IMR-90 (cell line): ENCODE data around the gene EVL. TPM values are rescaled to one million over a fixed set of nuclear protein-coding genes. Genes with fewer than 3 reads are reported as not detected.

ENCODE experiments used
- ATAC-seq: fragments of 200-7000 bp; cut with Tn5 transposase; 2 replicates; pipeline ENCODE4 v1.9.1; 2020; ENCODE audit warnings: low read depth, mild to moderate bottlenecking, moderate library complexity
- BruUV-seq: library from RNA; stranded (reverse); fragments of 400-500 nt; replicated peaks from 2 replicates; lab custom pipeline; 2021; lab: Mats Ljungman, UMichigan
- CTCF ChIA-PET: fragments of 300-600 bp; formaldehyde crosslinking; extraction: SDS; loops from one replicate; lab custom pipeline; 2021; ENCODE audit warnings: antibody characterized with exemption; lab: Yijun Ruan, JAX
- POLR2A ChIA-PET: fragments of 300-600 bp; sonication (Branson Sonifier 250); formaldehyde crosslinking; loops from one replicate; lab custom pipeline; 2022; ENCODE audit warnings: antibody characterized with exemption; ENCODE audit not compliant: unreplicated experiment; lab: Charles Lee
- DNase-seq: peaks from one replicate; pipeline ENCODE4 v3.0.0; 2013
- H2AFZ ChIP-seq: replicated peaks from 2 replicates; pipeline ENCODE3; 2013; ENCODE audit warnings: low read length, mild to moderate bottlenecking; ENCODE audit not compliant: poor library complexity
- H2AK5ac ChIP-seq: 2 replicates; pipeline ENCODE4 v1.6.1; 2013; ENCODE audit warnings: low read depth, low read length, inconsistent platforms
- H2AK9ac ChIP-seq: replicated peaks from 2 replicates; pipeline ENCODE3; 2013; ENCODE audit warnings: mild to moderate bottlenecking, low read depth, low read length, moderate library complexity; ENCODE audit not compliant: poor library complexity
- H2BK120ac ChIP-seq: 2 replicates; pipeline ENCODE4 v1.6.1; 2013; ENCODE audit warnings: low read depth, low read length, inconsistent platforms
- H2BK15ac ChIP-seq: 3 replicates; pipeline ENCODE4 v1.6.1; 2013; ENCODE audit warnings: low read depth, low read length, inconsistent platforms
- H2BK20ac ChIP-seq: 2 replicates; pipeline ENCODE4 v1.6.1; 2013; ENCODE audit warnings: low read depth, mild to moderate bottlenecking, inconsistent platforms, low read length, moderate library complexity
- H2BK5ac ChIP-seq: 2 replicates; pipeline ENCODE4 v1.6.1; 2013; ENCODE audit warnings: mild to moderate bottlenecking, low read depth, low read length, inconsistent platforms; ENCODE audit not compliant: poor library complexity, severe bottlenecking
- H3K14ac ChIP-seq: replicated peaks from 2 replicates; pipeline ENCODE4 v1.6.1; 2013; ENCODE audit warnings: low read depth, low read length, inconsistent platforms
- H3K18ac ChIP-seq: 2 replicates; pipeline ENCODE4 v1.6.1; 2013; ENCODE audit warnings: low read depth, low read length, control low read depth
- H3K23ac ChIP-seq: 2 replicates; pipeline ENCODE4 v1.6.1; 2013; ENCODE audit warnings: low read depth, low read length, inconsistent platforms
- H3K27ac ChIP-seq: 2 replicates; pipeline ENCODE4 v1.5.1; 2013; ENCODE audit warnings: mild to moderate bottlenecking, control low read depth, low read length; ENCODE audit not compliant: insufficient read depth
- H3K27me3 ChIP-seq: 2 replicates; pipeline ENCODE4 v1.6.1; 2013; ENCODE audit warnings: low read length; ENCODE audit not compliant: control insufficient read depth, insufficient read depth
- H3K36me3 ChIP-seq: 2 replicates; pipeline ENCODE4 v1.6.1; 2013; ENCODE audit warnings: low read length, mixed read lengths; ENCODE audit not compliant: control insufficient read depth, insufficient read depth
- H3K4ac ChIP-seq: 2 replicates; pipeline ENCODE4 v1.6.1; 2013; ENCODE audit warnings: low read depth, low read length, inconsistent platforms
- H3K4me1 ChIP-seq: 2 replicates; pipeline ENCODE4 v1.6.1; 2013; ENCODE audit warnings: low read length, mixed read lengths; ENCODE audit not compliant: control insufficient read depth, insufficient read depth
- H3K4me2 ChIP-seq: 2 replicates; pipeline ENCODE4 v1.6.1; 2013; ENCODE audit warnings: low read depth, mild to moderate bottlenecking, control low read depth, low read length, moderate library complexity
- H3K4me3 ChIP-seq: 2 replicates; pipeline ENCODE4 v1.5.1; 2013; ENCODE audit warnings: low read depth, mild to moderate bottlenecking, control low read depth, low read length, moderate library complexity; ENCODE audit not compliant: insufficient read depth
- H3K56ac ChIP-seq: 2 replicates; pipeline ENCODE4 v1.6.1; 2013; ENCODE audit warnings: low read length, inconsistent platforms; ENCODE audit not compliant: insufficient read depth; ENCODE audit errors: extremely low read depth
- H3K79me1 ChIP-seq, 2 experiments: 2 replicates each; pipeline ENCODE4 v1.6.1; 2013; ENCODE audit warnings: low read length in 2 of 2, inconsistent platforms in 1 of 2, low read depth in 1 of 2
- H3K9ac ChIP-seq: 2 replicates; pipeline ENCODE4 v1.6.1; 2013; ENCODE audit warnings: low read depth, low read length, control low read depth
- H3K9me1 ChIP-seq: 2 replicates; pipeline ENCODE4 v1.6.1; 2013; ENCODE audit warnings: low read length, inconsistent platforms; ENCODE audit not compliant: insufficient read depth
- H3K9me3 ChIP-seq: 2 replicates; pipeline ENCODE4 v1.6.1; 2013; ENCODE audit warnings: low read length; ENCODE audit not compliant: control insufficient read depth, insufficient read depth
- H4K20me1 ChIP-seq: 2 replicates; pipeline ENCODE4 v1.6.1; 2013; ENCODE audit warnings: low read length, inconsistent platforms; ENCODE audit not compliant: insufficient read depth
- H4K5ac ChIP-seq: 2 replicates; pipeline ENCODE4 v1.6.1; 2013; ENCODE audit warnings: mild to moderate bottlenecking, low read depth, low read length, control low read depth
- H4K8ac ChIP-seq, 2 experiments: 2 replicates each; pipeline ENCODE4 v1.6.1; 2013; ENCODE audit warnings: low read depth in 2 of 2, low read length in 2 of 2, control low read depth in 1 of 2, inconsistent platforms in 1 of 2
- H4K91ac ChIP-seq: 2 replicates; pipeline ENCODE4 v1.6.1; 2013; ENCODE audit warnings: low read depth, low read length, inconsistent platforms; ENCODE audit not compliant: insufficient read depth
- BHLHE40 ChIP-seq: fragments of 150-350 bp; IDR thresholded peaks from 2 replicates; pipeline ENCODE4 v1.6.1; 2016; ENCODE audit warnings: mild to moderate bottlenecking, low read depth, low read length
- CEBPB ChIP-seq: IDR thresholded peaks from 2 replicates; pipeline ENCODE4 v1.6.1; 2012; ENCODE audit warnings: low read depth, low read length, improper control_type of control experiment
- CHD1 ChIP-seq: IDR thresholded peaks from 2 replicates; pipeline ENCODE4 v1.6.1; 2012; ENCODE audit warnings: low read depth, low read length, improper control_type of control experiment
- FOS ChIP-seq: fragments of 150-350 bp; IDR thresholded peaks from 2 replicates; pipeline ENCODE4 v1.6.1; 2016; ENCODE audit warnings: low read depth, low read length
- MAFK ChIP-seq: IDR thresholded peaks from 2 replicates; pipeline ENCODE4 v1.6.1; 2012; ENCODE audit warnings: low read depth, low read length, improper control_type of control experiment
- MAZ ChIP-seq: IDR thresholded peaks from 2 replicates; pipeline ENCODE4 v1.6.1; 2012; ENCODE audit warnings: low read depth, mild to moderate bottlenecking, low read length, improper control_type of control experiment, moderate library complexity, borderline replicate concordance
- MXI1 ChIP-seq: IDR thresholded peaks from 2 replicates; pipeline ENCODE4 v1.6.1; 2012; ENCODE audit warnings: low read depth, mild to moderate bottlenecking, low read length, moderate library complexity, borderline replicate concordance
- NFE2L2 ChIP-seq: fragments of 150-350 bp; IDR thresholded peaks from 2 replicates; pipeline ENCODE4 v1.6.1; 2016; ENCODE audit warnings: low read depth, mild to moderate bottlenecking, low read length
- POLR2A ChIP-seq: IDR thresholded peaks from 2 replicates; pipeline ENCODE4 v1.6.1; 2012; ENCODE audit warnings: mild to moderate bottlenecking, low read depth, low read length
- RAD21 ChIP-seq: IDR thresholded peaks from 2 replicates; pipeline ENCODE4 v1.6.1; 2012; ENCODE audit warnings: low read length, improper control_type of control experiment
- RCOR1 ChIP-seq: IDR thresholded peaks from 2 replicates; pipeline ENCODE4 v1.6.1; 2012; ENCODE audit warnings: mild to moderate bottlenecking, low read length, improper control_type of control experiment; ENCODE audit not compliant: insufficient replicate concordance
- RFX5 ChIP-seq: IDR thresholded peaks from 2 replicates; pipeline ENCODE4 v1.8.0; 2012; ENCODE audit warnings: low read depth, mild to moderate bottlenecking, low read length, moderate library complexity
- WGBS, 2 experiments: methylation state at CpG; one replicate each; pipeline versions ENCODE4 v1.1.5 to v1.1.7; 2013; ENCODE audit warnings: missing lambda C conversion rate in 2 of 2; ENCODE audit not compliant: insufficient read length in 1 of 2; ENCODE audit errors: extremely low coverage in 2 of 2; 5-methylcytosine and 5-hydroxymethylcytosine counted together
- dilution Hi-C: fragments of 300-500 bp; cut with HindIII; formaldehyde crosslinking; loops from one replicate; pipeline ENCODE4 v1.14.3; 2018; ENCODE audit warnings: low sequenced_read_pairs; ENCODE audit not compliant: unreplicated experiment
- in situ Hi-C: fragments of 300-500 bp; cut with MboI; formaldehyde crosslinking; loops from 3 replicates; pipeline ENCODE4 v1.14.3; 2019; ENCODE audit warnings: low sequenced_read_pairs, inconsistent platforms, mixed read lengths
- intact Hi-C: fragments of 100-400 bp; cut with micrococcal nuclease; formaldehyde crosslinking; loops from 2 replicates; pipeline ENCODE4 v1.10.0; 2022
- polyA plus RNA-seq, 3 experiments: library from polyadenylated mRNA; depleted of rRNA; stranded (reverse); fragments of >200 nt; gene quantifications; 2 replicates each; pipeline ENCODE4 v1.2.3, GENCODE V29; 2012; ENCODE audit warnings: low replicate concordance in 1 of 3
- total RNA-seq: library from RNA; depleted of rRNA; stranded (reverse); fragments of >200 nt; gene quantifications from 2 replicates; pipeline ENCODE4 v1.2.3, GENCODE V29; 2012
- TF ChIP-seq, protein P1 (sequence below): conservative IDR thresholded peaks from 2 replicates; pipeline ENCODE4 v1.5.1; 2012; ENCODE audit warnings: mild to moderate bottlenecking, low read depth, low read length, improper control_type of control experiment
- TF ChIP-seq, protein P2 (sequence below): fragments of 150-350 bp; IDR thresholded peaks from 2 replicates; pipeline ENCODE4 v1.6.1; 2016; ENCODE audit warnings: low read depth, mild to moderate bottlenecking, low read length, moderate library complexity, borderline replicate concordance
- TF ChIP-seq, protein P3 (sequence below): fragments of 150-350 bp; IDR thresholded peaks from 2 replicates; pipeline ENCODE4 v1.6.1; 2017; ENCODE audit warnings: mild to moderate bottlenecking, antibody characterized with exemption, low read length, low read depth

EVL gene
- total and polyA plus RNA-seq, 2 of the 4 experiments (the other 2 are of a cell fraction), result 7.2 to 36.5 TPM

DNA sequence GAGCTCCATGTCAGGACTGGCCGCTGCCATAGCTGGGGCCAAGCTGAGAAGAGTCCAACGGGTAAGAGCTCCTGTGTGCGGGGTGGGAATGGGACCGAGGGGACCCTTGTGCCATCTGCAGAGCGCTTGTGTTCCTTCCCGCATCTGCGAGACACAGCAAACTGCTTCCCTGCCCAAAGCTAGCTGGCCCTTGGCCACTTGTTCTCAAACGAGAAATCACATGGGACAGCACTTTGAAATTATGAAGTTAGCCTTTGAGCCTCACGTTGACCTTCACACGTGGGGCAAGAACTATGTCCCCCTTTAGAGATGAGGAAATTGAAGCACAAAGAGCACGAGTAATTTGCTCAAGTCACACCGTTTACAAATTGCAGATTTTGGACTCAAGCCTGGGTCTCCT lies 63.5 kb downstream of the EVL start:
- H3K27me3 ChIP-seq, result no peaks in the 10 kb centered on the region
- DNase-seq (no peak), ATAC-seq (no peak)
- H3K4me1 ChIP-seq, result 0 out of 2 replicates have a peak, but pooled peaks cover 3% of the 10 kb centered on the region
- H3K23ac ChIP-seq, result no peak overlapping the region
- CTCF ChIA-PET, result no interaction called here
- TF ChIP-seq, protein P1, sequence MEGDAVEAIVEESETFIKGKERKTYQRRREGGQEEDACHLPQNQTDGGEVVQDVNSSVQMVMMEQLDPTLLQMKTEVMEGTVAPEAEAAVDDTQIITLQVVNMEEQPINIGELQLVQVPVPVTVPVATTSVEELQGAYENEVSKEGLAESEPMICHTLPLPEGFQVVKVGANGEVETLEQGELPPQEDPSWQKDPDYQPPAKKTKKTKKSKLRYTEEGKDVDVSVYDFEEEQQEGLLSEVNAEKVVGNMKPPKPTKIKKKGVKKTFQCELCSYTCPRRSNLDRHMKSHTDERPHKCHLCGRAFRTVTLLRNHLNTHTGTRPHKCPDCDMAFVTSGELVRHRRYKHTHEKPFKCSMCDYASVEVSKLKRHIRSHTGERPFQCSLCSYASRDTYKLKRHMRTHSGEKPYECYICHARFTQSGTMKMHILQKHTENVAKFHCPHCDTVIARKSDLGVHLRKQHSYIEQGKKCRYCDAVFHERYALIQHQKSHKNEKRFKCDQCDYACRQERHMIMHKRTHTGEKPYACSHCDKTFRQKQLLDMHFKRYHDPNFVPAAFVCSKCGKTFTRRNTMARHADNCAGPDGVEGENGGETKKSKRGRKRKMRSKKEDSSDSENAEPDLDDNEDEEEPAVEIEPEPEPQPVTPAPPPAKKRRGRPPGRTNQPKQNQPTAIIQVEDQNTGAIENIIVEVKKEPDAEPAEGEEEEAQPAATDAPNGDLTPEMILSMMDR, result no peak
- TF ChIP-seq NFE2L2 (no peak), BHLHE40 (no peak), RAD21 (no peak), RFX5 (no peak), CEBPB (no peak), MXI1 (no peak), CHD1 (no peak), MAZ (no peak), POLR2A (no peak), RCOR1 (no peak), MAFK (no peak), FOS (no peak)
- TF ChIP-seq, protein P2, sequence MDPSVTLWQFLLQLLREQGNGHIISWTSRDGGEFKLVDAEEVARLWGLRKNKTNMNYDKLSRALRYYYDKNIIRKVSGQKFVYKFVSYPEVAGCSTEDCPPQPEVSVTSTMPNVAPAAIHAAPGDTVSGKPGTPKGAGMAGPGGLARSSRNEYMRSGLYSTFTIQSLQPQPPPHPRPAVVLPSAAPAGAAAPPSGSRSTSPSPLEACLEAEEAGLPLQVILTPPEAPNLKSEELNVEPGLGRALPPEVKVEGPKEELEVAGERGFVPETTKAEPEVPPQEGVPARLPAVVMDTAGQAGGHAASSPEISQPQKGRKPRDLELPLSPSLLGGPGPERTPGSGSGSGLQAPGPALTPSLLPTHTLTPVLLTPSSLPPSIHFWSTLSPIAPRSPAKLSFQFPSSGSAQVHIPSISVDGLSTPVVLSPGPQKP, result no peak
- TF ChIP-seq, protein P3, sequence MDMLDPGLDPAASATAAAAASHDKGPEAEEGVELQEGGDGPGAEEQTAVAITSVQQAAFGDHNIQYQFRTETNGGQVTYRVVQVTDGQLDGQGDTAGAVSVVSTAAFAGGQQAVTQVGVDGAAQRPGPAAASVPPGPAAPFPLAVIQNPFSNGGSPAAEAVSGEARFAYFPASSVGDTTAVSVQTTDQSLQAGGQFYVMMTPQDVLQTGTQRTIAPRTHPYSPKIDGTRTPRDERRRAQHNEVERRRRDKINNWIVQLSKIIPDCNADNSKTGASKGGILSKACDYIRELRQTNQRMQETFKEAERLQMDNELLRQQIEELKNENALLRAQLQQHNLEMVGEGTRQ, result no peak
- no peak overlapping the region for H4K8ac ChIP-seq
- H3K79me1 ChIP-seq, result no peaks in the 10 kb centered on the region
- H4K20me1 ChIP-seq, result no peaks in the 10 kb centered on the region
- no peak overlapping the region for H3K4me3 ChIP-seq
- H2BK120ac ChIP-seq, result no peak overlapping the region
- in situ Hi-C loops, result no loop called here
- no peak overlapping the region for H3K27ac ChIP-seq
- H2BK15ac ChIP-seq, result no peak overlapping the region
- no peak overlapping the region for H4K5ac ChIP-seq
- H2BK5ac ChIP-seq, result no peak overlapping the region
- no peak overlapping the region for H3K9ac ChIP-seq
- H2AFZ ChIP-seq, result no peak overlapping the region
- H2AK5ac ChIP-seq, result no peak overlapping the region
- POLR2A ChIA-PET, result no interaction called here
- peaks cover 12% of the 10 kb centered on the region for H3K9me1 ChIP-seq
- dilution Hi-C loops, result no loop called here
- no peak overlapping the region for H3K56ac ChIP-seq
- H3K9me3 ChIP-seq, result no peaks in the 10 kb centered on the region
- no peak overlapping the region for H3K4me2 ChIP-seq
- no peak overlapping the region for H3K4ac ChIP-seq
- BruUV-seq, result no TSS peak
- no peak overlapping the region for H2BK20ac ChIP-seq
- H3K14ac ChIP-seq, result no peak overlapping the region
- H3K18ac ChIP-seq, result no peak overlapping the region
- WGBS, 2 experiments, result 76% methylated on average over 9 of the region's 12 CpGs; no CpG with 5 or more reads in 1 of the 2 experiments
- intact Hi-C loops, result no loop called here
- H3K36me3 ChIP-seq, result peaks cover 42% of the 10 kb centered on the region
- no peak overlapping the region for H2AK9ac ChIP-seq
- no peak overlapping the region for H4K91ac ChIP-seq
